ENCODE data around the gene RMDN2.

GRCh38 chr2:37969731-37970130 lies 44.6 kb downstream of the RMDN2 start:
- no peak for TF ChIP-seq EZH2 (IDR thresholded peaks at IDR 0.05; ENCODE audit: insufficient read depth, poor library complexity, severe bottlenecking)
- no peak for TF ChIP-seq EZH2phosphoT487 (IDR thresholded peaks at IDR 0.05; ENCODE audit: insufficient read depth, low read depth)
